ENCODE results near the gene CD82. TPM values are rescaled to one million over a fixed set of nuclear protein-coding genes. Genes with fewer than 3 reads are reported as not detected.
A peak's percentile ranks its signal among the peaks of the same experiment; 100 is the strongest.

The CD82 gene
- total RNA-seq (2014; rRNA removed; shearing (Covaris generic)) = 81.8 and 90.6 TPM in 2 replicates

- Histone ChIP-seq H3K4me3 (peak within 1 kb of the TSS; percentile 72), H3K4me1 (peaks cover 62% of the 10 kb centered on the region), H3K9me3 (replicated peaks) (no peaks in the 10 kb centered on the region), H3K36me3 (no peaks in the 10 kb centered on the region), H3K27me3 (no peaks in the 10 kb centered on the region), H3K27ac (peak within 1 kb of the TSS; percentile 97)
- DNase-seq = peak; percentile 100
Observed at GRCh38 chr11:44565211-44565952, at the start of gene CD82. Gene CD82 (plus strand): TSS chr11:44565663. CDS start chr11:44594663, 29,000 bp downstream.

GRCh38 chr11:44516688-44517507, 48.6 kb upstream of the CD82 start:
- H3K9me3 ChIP-seq (replicated peaks) = no peaks in the 10 kb centered on the region

GRCh38 chr11:44517541-44517940, 47.9 kb upstream of the CD82 start:
- Histone ChIP-seq H3K4me1 (peaks cover 21% of the 10 kb centered on the region), H3K4me3 (no peak overlapping the region), H3K36me3 (no peaks in the 10 kb centered on the region), H3K9me3 (replicated peaks) (no peaks in the 10 kb centered on the region), H3K27me3 (no peaks in the 10 kb centered on the region), H3K27ac (no peak overlapping the region)
- no peak for DNase-seq

More at GRCh38 chr11:44516688-44517507, 48.6 kb upstream of the CD82 start:
- DNase-seq = no peak
- Histone ChIP-seq H3K36me3 (no peaks in the 10 kb centered on the region), H3K27ac (no peak overlapping the region), H3K27me3 (no peaks in the 10 kb centered on the region), H3K4me1 (peaks cover 21% of the 10 kb centered on the region), H3K4me3 (no peak overlapping the region)

GRCh38 chr11:44518968-44519550, 46.4 kb upstream of the CD82 start:
- Histone ChIP-seq H3K27ac (no peak overlapping the region), H3K36me3 (no peaks in the 10 kb centered on the region), H3K27me3 (no peaks in the 10 kb centered on the region), H3K4me3 (no peak overlapping the region), H3K9me3 (replicated peaks) (no peaks in the 10 kb centered on the region), H3K4me1 (peaks cover 24% of the 10 kb centered on the region)
- DNase-seq = no peak

GRCh38 chr11:44519989-44520737, 45.3 kb upstream of the CD82 start:
- peak overlapping the region; percentile 61 for H3K27ac ChIP-seq
- H3K4me3 ChIP-seq = peak overlapping the region; percentile 52
- no peaks in the 10 kb centered on the region for H3K9me3 ChIP-seq (replicated peaks)
- H3K36me3 ChIP-seq = no peaks in the 10 kb centered on the region
- peak; percentile 60 to 71 for DNase-seq
- peaks cover 27% of the 10 kb centered on the region for H3K4me1 ChIP-seq
- H3K27me3 ChIP-seq = no peaks in the 10 kb centered on the region

GRCh38 chr11:44521148-44521547, 44.3 kb upstream of the CD82 start:
- Histone ChIP-seq H3K36me3 (no peaks in the 10 kb centered on the region), H3K9me3 (replicated peaks) (no peaks in the 10 kb centered on the region), H3K27me3 (no peaks in the 10 kb centered on the region), H3K27ac (no peak overlapping the region), H3K4me3 (no peak overlapping the region), H3K4me1 (peaks cover 27% of the 10 kb centered on the region)
- no peak for DNase-seq

GRCh38 chr11:44522294-44522693, 43.2 kb upstream of the CD82 start:
- Histone ChIP-seq H3K4me3 (no peak overlapping the region), H3K4me1 (peaks cover 38% of the 10 kb centered on the region), H3K36me3 (no peaks in the 10 kb centered on the region), H3K27ac (no peak overlapping the region), H3K9me3 (replicated peaks) (no peaks in the 10 kb centered on the region), H3K27me3 (no peaks in the 10 kb centered on the region)
- DNase-seq = peak in 1 of 2 experiments; percentile 22

GRCh38 chr11:44524346-44524745, 41.1 kb upstream of the CD82 start:
- no peak overlapping the region for H3K4me3 ChIP-seq
- H3K36me3 ChIP-seq = no peaks in the 10 kb centered on the region
- no peaks in the 10 kb centered on the region for H3K9me3 ChIP-seq (replicated peaks)
- H3K27ac ChIP-seq = no peak overlapping the region
- DNase-seq = no peak
- H3K27me3 ChIP-seq = no peaks in the 10 kb centered on the region
- H3K4me1 ChIP-seq = peaks cover 45% of the 10 kb centered on the region

GRCh38 chr11:44524751-44525201, 40.7 kb upstream of the CD82 start:
- H3K4me1 ChIP-seq = peaks cover 40% of the 10 kb centered on the region
- no peaks in the 10 kb centered on the region for H3K9me3 ChIP-seq (replicated peaks)
- DNase-seq = peak in 1 of 2 experiments; percentile 63
- no peak overlapping the region for H3K4me3 ChIP-seq
- H3K27me3 ChIP-seq = no peaks in the 10 kb centered on the region
- no peaks in the 10 kb centered on the region for H3K36me3 ChIP-seq
- no peak overlapping the region for H3K27ac ChIP-seq

- peak overlapping the region; percentile 54 for H3K4me3 ChIP-seq
- peak overlapping the region; percentile 80 for H3K27ac ChIP-seq
- DNase-seq = peak; percentile 91 to 95
- no peaks in the 10 kb centered on the region for H3K36me3 ChIP-seq
- no peaks in the 10 kb centered on the region for H3K27me3 ChIP-seq
- no peaks in the 10 kb centered on the region for H3K9me3 ChIP-seq (replicated peaks)
- peaks cover 36% of the 10 kb centered on the region for H3K4me1 ChIP-seq
Observed at GRCh38 chr11:44525473-44526252, 39.8 kb upstream of the CD82 start.

- peak in 1 of 2 experiments; percentile 45 for DNase-seq
Observed at GRCh38 chr11:44526438-44526837, 39.0 kb upstream of the CD82 start.

GRCh38 chr11:44527476-44527875, 38.0 kb upstream of the CD82 start:
- no peak overlapping the region for H3K4me3 ChIP-seq
- DNase-seq = peak in 1 of 2 experiments; percentile 25
- H3K27me3 ChIP-seq = no peaks in the 10 kb centered on the region
- no peaks in the 10 kb centered on the region for H3K9me3 ChIP-seq (replicated peaks)
- H3K36me3 ChIP-seq = no peaks in the 10 kb centered on the region
- peak overlapping the region; percentile 2; the same call in 1 of the 2 replicates for H3K27ac ChIP-seq
- peaks cover 35% of the 10 kb centered on the region for H3K4me1 ChIP-seq

More at GRCh38 chr11:44526438-44526837, 39.0 kb upstream of the CD82 start:
- Histone ChIP-seq H3K4me3 (peak overlapping the region; percentile 54), H3K36me3 (no peaks in the 10 kb centered on the region), H3K4me1 (peaks cover 35% of the 10 kb centered on the region), H3K27me3 (no peaks in the 10 kb centered on the region), H3K27ac (peak overlapping the region; percentile 80), H3K9me3 (replicated peaks) (no peaks in the 10 kb centered on the region)

GRCh38 chr11:44528103-44528502, 37.4 kb upstream of the CD82 start:
- Histone ChIP-seq H3K27me3 (no peaks in the 10 kb centered on the region), H3K9me3 (replicated peaks) (no peaks in the 10 kb centered on the region), H3K4me1 (peaks cover 35% of the 10 kb centered on the region), H3K27ac (no peak overlapping the region; the same call in 1 of the 2 replicates), H3K4me3 (no peak overlapping the region), H3K36me3 (no peaks in the 10 kb centered on the region)
- peak in 1 of 2 experiments; percentile 37 for DNase-seq

Measured in SJCRH30 (cell line).